ENCODE measurements around the gene LRMDA. TPM values are rescaled to one million over a fixed set of nuclear protein-coding genes. Genes with fewer than 3 reads are reported as not detected.

LRMDA gene
- total and polyA plus RNA-seq, 10 of the 15 experiments (the other 5 are each of a cell fraction or from before 2014, with no cell fraction given) = 0.07 to 0.54 (median 0.29) TPM; not detected in 4

- 0 out of 4 replicates have a peak, but pooled peaks of 1 of the 2 experiments have one; percentile 29 for TF ChIP-seq EP300 (IDR thresholded peaks at IDR 0.05; ENCODE audit: borderline replicate concordance in 1 of 2, control insufficient read depth in 1 of 2, low read depth in 2 of 2, low read length in 2 of 2)
- no peak for TF ChIP-seq MXI1 (IDR thresholded peaks at IDR 0.05; ENCODE audit: low read depth, low read length)
- TF ChIP-seq PKNOX1 (IDR thresholded peaks at IDR 0.05) = no peak
- TF ChIP-seq WRNIP1 (IDR thresholded peaks at IDR 0.05; ENCODE audit: borderline replicate concordance, low read depth, low read length) = no peak
- TF ChIP-seq ZBTB11 (CRISPR knock-in tag; IDR thresholded peaks at IDR 0.05) = no peak
- no peak for TF ChIP-seq JUNB (IDR thresholded peaks at IDR 0.05)
- no peak for TF ChIP-seq CHD1 (IDR thresholded peaks at IDR 0.05; ENCODE audit: low read depth, low read length)
- no peak for TF ChIP-seq NBN (IDR thresholded peaks at IDR 0.05)
- TF ChIP-seq RAD51 (IDR thresholded peaks at IDR 0.05) = no peak
- peak; percentile 30; the same call in 1 of the 2 replicates for TF ChIP-seq BCL11A (IDR thresholded peaks at IDR 0.05; ENCODE audit: low read depth, low read length)
- TF ChIP-seq CUX1 (IDR thresholded peaks at IDR 0.05; ENCODE audit: insufficient replicate concordance, low read depth, low read length) = no peak
- TF ChIP-seq USF2 (IDR thresholded peaks at IDR 0.05; ENCODE audit: borderline replicate concordance, low read depth, low read length) = no peak
- no peak for TF ChIP-seq PAX5 (IDR thresholded peaks at IDR 0.05; ENCODE audit: borderline replicate concordance, low read depth, low read length)
- TF ChIP-seq BCL3 (IDR thresholded peaks at IDR 0.05; ENCODE audit: borderline replicate concordance, insufficient read depth, low read depth, low read length, poor library complexity, severe bottlenecking) = no peak
Observed at GRCh38 chr10:76206797-76207352, 775.5 kb downstream of the LRMDA start (continued).

All from GM12878 (cell line).